GM12878 (cell line): Measurements from ENCODE around the gene MIER3. TPM values are rescaled to one million over a fixed set of nuclear protein-coding genes. Genes with fewer than 3 reads are reported as not detected.
A peak's percentile ranks its signal among the peaks of the same experiment; 100 is the strongest.

ENCODE experiments used
- CHD2 ChIP-seq: IDR thresholded peaks from 2 replicates; pipeline ENCODE4 v1.6.1; 2011; ENCODE audit warnings: low read depth, low read length, improper control_type of control experiment, borderline replicate concordance
- CREB1 ChIP-seq: IDR thresholded peaks from 2 replicates; pipeline ENCODE4 v1.6.1; 2012; ENCODE audit warnings: low read depth, mild to moderate bottlenecking, inconsistent platforms
- FOXM1 ChIP-seq: IDR thresholded peaks from 2 replicates; pipeline ENCODE4 v1.6.1; 2012; ENCODE audit warnings: low read depth, mild to moderate bottlenecking, inconsistent platforms, low read length, moderate library complexity
- IKZF2 ChIP-seq, 2 experiments: fragments of 450-650 bp; IDR thresholded peaks; 2 replicates each; pipeline ENCODE4 v1.6.1; 2017; ENCODE audit warnings: mild to moderate bottlenecking in 2 of 2, moderate library complexity in 2 of 2
- KDM1A ChIP-seq: fragments of 200-600 bp; sonication (generic); IDR thresholded peaks from 2 replicates; pipeline ENCODE4 v1.6.1; 2016; ENCODE audit warnings: borderline replicate concordance
- LARP7 ChIP-seq: fragments of 450-650 bp; IDR thresholded peaks from 2 replicates; pipeline ENCODE4 v1.6.1; 2017; ENCODE audit warnings: mild to moderate bottlenecking
- MTA2 ChIP-seq: fragments of 450-650 bp; IDR thresholded peaks from 2 replicates; pipeline ENCODE4 v1.6.1; 2016; ENCODE audit warnings: low read depth, mild to moderate bottlenecking, moderate library complexity
- NBN ChIP-seq: fragments of 450-650 bp; IDR thresholded peaks from 2 replicates; pipeline ENCODE4 v1.6.1; 2016
- RAD21 ChIP-seq: IDR thresholded peaks from 2 replicates; pipeline ENCODE4 v1.6.1; 2011; ENCODE audit warnings: mild to moderate bottlenecking, low read depth, low read length, moderate library complexity; ENCODE audit not compliant: insufficient read depth
- RAD51 ChIP-seq: fragments of 450-650 bp; IDR thresholded peaks from 2 replicates; pipeline ENCODE4 v1.6.1; 2016; ENCODE audit warnings: moderate library complexity, mild to moderate bottlenecking, inconsistent platforms
- SIN3A ChIP-seq: IDR thresholded peaks from 2 replicates; pipeline ENCODE4 v1.6.1; 2012; ENCODE audit warnings: low read depth, low read length, improper control_type of control experiment
- TBL1XR1 ChIP-seq: IDR thresholded peaks from 2 replicates; pipeline ENCODE4 v1.6.1; 2012; ENCODE audit warnings: low read depth, low read length, improper control_type of control experiment
- YY1 ChIP-seq: IDR thresholded peaks from 2 replicates; pipeline ENCODE4 v1.6.1; 2011; ENCODE audit warnings: low read depth, mild to moderate bottlenecking, low read length
- polyA plus RNA-seq, 11 experiments: library from polyadenylated mRNA; depleted of rRNA in 4 of 11; unstranded in 6 of 11; stranded (reverse) in 5 of 11; fragments of >200 nt; fragmentation: Nextera tagmentation in 4 of 11; fragmentation: Illumina TruSeq in 1 of 11; extraction: Ambion mirVana in 4 of 11; extraction: Trizol in 1 of 11; gene quantifications; 1 replicate in 1 of 11; 2 replicates in 10 of 11; pipeline versions ENCODE4 v1.2.1 to v1.2.3, GENCODE V29; 2011 to 2016; ENCODE audit warnings: inconsistent platforms in 2 of 11, missing spikeins in 2 of 11, low read depth in 1 of 11
- total RNA-seq, 4 experiments: library from RNA; depleted of rRNA in 3 of 4; stranded (reverse); fragments of >200 nt in 3 of 4; fragmentation: Illumina TruSeq in 1 of 4; extraction: Trizol in 1 of 4; gene quantifications; 2 replicates each; pipeline versions ENCODE4 v1.2.1 to v1.2.3, GENCODE V29; 2013 to 2021
- TF ChIP-seq, protein P1 (sequence below): fragments of 450-650 bp; formaldehyde crosslinking; IDR thresholded peaks from 2 replicates; pipeline ENCODE4 v1.5.0; 2022; ENCODE audit warnings: mild to moderate bottlenecking, missing genetic modification characterization
- TF ChIP-seq, protein P2 (sequence below): fragments of 450-650 bp; IDR thresholded peaks from 2 replicates; pipeline ENCODE4 v1.6.1; 2017; ENCODE audit warnings: mild to moderate bottlenecking, moderate library complexity
- TF ChIP-seq, protein P3 (sequence below): IDR thresholded peaks from 2 replicates; pipeline ENCODE4 v1.6.1; 2012; ENCODE audit warnings: low read length, inconsistent platforms

The MIER3 gene
- total and polyA plus RNA-seq, 10 of the 15 experiments (the other 5 are each of a cell fraction or from before 2014, with no cell fraction given): 2.9 to 14.6 (median 7.2) TPM

DNA sequence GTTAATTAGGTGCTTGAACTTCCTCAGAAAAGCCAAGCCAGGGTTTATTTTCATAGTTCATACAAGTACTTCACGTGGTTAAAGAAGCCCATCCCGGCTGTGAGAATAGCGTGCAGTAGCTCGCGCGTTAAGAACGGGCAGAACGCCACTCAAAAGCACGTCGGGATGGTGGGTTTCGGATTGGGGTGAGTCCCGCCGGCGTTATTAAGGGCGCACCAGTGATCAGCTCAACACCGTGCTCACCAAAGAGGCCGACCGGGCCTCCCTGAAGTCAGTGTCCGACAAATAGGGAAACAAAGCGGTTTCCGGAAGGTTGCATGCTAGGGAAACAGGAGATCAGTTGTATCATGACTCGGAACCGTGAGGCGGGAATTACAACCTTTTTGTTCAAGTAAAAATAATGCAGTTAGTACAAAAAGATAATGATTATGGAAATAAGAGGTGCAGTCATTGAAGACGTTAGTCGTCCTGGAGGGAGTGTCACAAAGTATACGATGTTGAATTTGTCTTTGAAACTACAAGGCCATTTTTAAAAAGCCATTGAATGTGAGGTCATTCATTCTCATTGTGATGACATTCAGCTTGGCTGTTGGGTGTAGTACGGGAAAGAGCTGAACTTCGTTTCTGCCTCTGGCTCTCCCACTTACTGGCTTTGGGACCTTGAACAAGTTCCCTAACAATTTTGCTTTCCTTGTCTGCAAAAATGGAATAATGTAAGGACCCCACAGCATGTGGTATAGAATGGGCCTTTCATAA, 41.5 kb downstream of the MIER3 start (continued):
- TF ChIP-seq, protein P1, sequence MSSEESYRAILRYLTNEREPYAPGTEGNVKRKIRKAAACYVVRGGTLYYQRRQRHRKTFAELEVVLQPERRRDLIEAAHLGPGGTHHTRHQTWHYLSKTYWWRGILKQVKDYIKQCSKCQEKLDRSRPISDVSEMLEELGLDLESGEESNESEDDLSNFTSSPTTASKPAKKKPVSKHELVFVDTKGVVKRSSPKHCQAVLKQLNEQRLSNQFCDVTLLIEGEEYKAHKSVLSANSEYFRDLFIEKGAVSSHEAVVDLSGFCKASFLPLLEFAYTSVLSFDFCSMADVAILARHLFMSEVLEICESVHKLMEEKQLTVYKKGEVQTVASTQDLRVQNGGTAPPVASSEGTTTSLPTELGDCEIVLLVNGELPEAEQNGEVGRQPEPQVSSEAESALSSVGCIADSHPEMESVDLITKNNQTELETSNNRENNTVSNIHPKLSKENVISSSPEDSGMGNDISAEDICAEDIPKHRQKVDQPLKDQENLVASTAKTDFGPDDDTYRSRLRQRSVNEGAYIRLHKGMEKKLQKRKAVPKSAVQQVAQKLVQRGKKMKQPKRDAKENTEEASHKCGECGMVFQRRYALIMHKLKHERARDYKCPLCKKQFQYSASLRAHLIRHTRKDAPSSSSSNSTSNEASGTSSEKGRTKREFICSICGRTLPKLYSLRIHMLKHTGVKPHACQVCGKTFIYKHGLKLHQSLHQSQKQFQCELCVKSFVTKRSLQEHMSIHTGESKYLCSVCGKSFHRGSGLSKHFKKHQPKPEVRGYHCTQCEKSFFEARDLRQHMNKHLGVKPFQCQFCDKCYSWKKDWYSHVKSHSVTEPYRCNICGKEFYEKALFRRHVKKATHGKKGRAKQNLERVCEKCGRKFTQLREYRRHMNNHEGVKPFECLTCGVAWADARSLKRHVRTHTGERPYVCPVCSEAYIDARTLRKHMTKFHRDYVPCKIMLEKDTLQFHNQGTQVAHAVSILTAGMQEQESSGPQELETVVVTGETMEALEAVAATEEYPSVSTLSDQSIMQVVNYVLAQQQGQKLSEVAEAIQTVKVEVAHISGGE (CRISPR knock-in tag): no peak
- TF ChIP-seq MTA2 (0 out of 2 replicates have a peak, but pooled peaks have one; percentile 28), SIN3A (no peak; the same call in 1 of the 2 replicates), YY1 (no peak), CHD2 (0 out of 2 replicates have a peak, but pooled peaks have one; percentile 8), CREB1 (peak; percentile 77), IKZF2 (IDR thresholded peaks at IDR 0.05) (peak; percentile 7 to 26; a peak in 2 of 4 replicates), FOXM1 (peak; percentile 58; the same call in 1 of the 2 replicates), RAD51 (peak; percentile 76; the same call in 1 of the 2 replicates), NBN (peak; percentile 24; the same call in 1 of the 2 replicates), LARP7 (0 out of 2 replicates have a peak, but pooled peaks have one; percentile 16), RAD21 (no peak), TBL1XR1 (no peak), KDM1A (no peak)
- TF ChIP-seq, protein P2, sequence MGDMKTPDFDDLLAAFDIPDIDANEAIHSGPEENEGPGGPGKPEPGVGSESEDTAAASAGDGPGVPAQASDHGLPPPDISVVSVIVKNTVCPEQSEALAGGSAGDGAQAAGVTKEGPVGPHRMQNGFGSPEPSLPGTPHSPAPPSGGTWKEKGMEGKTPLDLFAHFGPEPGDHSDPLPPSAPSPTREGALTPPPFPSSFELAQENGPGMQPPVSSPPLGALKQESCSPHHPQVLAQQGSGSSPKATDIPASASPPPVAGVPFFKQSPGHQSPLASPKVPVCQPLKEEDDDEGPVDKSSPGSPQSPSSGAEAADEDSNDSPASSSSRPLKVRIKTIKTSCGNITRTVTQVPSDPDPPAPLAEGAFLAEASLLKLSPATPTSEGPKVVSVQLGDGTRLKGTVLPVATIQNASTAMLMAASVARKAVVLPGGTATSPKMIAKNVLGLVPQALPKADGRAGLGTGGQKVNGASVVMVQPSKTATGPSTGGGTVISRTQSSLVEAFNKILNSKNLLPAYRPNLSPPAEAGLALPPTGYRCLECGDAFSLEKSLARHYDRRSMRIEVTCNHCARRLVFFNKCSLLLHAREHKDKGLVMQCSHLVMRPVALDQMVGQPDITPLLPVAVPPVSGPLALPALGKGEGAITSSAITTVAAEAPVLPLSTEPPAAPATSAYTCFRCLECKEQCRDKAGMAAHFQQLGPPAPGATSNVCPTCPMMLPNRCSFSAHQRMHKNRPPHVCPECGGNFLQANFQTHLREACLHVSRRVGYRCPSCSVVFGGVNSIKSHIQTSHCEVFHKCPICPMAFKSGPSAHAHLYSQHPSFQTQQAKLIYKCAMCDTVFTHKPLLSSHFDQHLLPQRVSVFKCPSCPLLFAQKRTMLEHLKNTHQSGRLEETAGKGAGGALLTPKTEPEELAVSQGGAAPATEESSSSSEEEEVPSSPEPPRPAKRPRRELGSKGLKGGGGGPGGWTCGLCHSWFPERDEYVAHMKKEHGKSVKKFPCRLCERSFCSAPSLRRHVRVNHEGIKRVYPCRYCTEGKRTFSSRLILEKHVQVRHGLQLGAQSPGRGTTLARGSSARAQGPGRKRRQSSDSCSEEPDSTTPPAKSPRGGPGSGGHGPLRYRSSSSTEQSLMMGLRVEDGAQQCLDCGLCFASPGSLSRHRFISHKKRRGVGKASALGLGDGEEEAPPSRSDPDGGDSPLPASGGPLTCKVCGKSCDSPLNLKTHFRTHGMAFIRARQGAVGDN: peak; percentile 27
- TF ChIP-seq, protein P3, sequence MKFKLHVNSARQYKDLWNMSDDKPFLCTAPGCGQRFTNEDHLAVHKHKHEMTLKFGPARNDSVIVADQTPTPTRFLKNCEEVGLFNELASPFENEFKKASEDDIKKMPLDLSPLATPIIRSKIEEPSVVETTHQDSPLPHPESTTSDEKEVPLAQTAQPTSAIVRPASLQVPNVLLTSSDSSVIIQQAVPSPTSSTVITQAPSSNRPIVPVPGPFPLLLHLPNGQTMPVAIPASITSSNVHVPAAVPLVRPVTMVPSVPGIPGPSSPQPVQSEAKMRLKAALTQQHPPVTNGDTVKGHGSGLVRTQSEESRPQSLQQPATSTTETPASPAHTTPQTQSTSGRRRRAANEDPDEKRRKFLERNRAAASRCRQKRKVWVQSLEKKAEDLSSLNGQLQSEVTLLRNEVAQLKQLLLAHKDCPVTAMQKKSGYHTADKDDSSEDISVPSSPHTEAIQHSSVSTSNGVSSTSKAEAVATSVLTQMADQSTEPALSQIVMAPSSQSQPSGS: 0 out of 2 replicates have a peak, but pooled peaks have one; percentile 45
- TF ChIP-seq, all 136 proteins: peak for 32
